ENCODE data around the gene PIK3CA. TPM values are rescaled to one million over a fixed set of nuclear protein-coding genes. Genes with fewer than 3 reads are reported as not detected.

The PIK3CA gene
- total RNA-seq (2014; rRNA removed; shearing (Covaris generic)) (6.9 and 9.0 TPM in 2 replicates), total RNA-seq (2022) (17.8 and 19.7 TPM in 2 replicates), Bru-seq, nascent RNA (percentile 78 among the genes with signal in this experiment), BruChase-seq, experiment 1, labeled RNA remaining after a 6-hour chase (percentile 63 among the genes with signal in this experiment), BruChase-seq, experiment 2, labeled RNA remaining after a 2-hour chase (percentile 77 among the genes with signal in this experiment)
- long read RNA-seq, full-length matches to known transcripts = 9 of 23 reads
- long read RNA-seq, partial matches to known transcripts = 5 of 23 reads
- long read RNA-seq, other reads (novel, unspliced or antisense) = 9 of 23 reads

DNA sequence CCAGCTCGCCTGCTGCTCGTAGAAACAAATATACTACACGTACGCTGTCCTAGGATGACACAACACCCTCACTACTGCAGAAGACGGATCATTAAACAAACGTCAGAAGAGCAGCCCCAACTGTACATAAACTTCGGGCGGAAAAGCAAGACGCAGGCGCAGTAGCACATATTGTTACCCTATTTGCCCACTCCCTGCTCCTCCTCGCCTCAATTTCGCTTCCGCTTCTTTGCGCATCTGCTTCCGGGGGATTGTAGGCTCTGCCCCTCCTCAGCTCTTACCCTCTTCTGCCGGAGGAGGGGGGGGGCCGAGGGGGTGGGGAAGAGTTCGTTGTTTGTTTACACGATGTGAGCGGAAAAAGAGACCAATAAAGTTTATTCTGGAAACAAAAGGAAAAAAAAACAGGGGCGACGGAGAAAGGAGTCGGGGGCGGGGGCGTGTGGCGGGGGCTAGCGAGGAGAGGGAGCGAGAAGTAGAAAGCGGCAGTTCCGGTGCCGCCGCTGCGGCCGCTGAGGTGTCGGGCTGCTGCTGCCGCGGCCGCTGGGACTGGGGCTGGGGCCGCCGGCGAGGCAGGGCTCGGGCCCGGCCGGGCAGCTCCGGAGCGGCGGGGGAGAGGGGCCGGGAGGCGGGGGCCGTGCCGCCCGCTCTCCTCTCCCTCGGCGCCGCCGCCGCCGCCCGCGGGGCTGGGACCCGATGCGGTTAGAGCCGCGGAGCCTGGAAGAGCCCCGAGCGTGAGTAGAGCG is at the start of gene PIK3CA:
PIK3CA (plus strand) TSS at position 485 of the 743 bp plus-strand sequence. CDS start 50,469 bp downstream, outside the sequence.
- H3K4me3 ChIP-seq (ENCODE audit: low read depth, low read length, poor library complexity, severe bottlenecking) = peak within 1 kb of the TSS; percentile 89
- peaks cover 27% of the 10 kb centered on the region for H4K20me1 ChIP-seq (ENCODE audit: insufficient read depth, low read length)
- TF ChIP-seq CTCF (conservative IDR thresholded peaks at IDR 0.05; ENCODE audit: low read length) = 0 out of 2 replicates have a peak, but pooled peaks have one; percentile 7
- no peak for TF ChIP-seq EZH2phosphoT487 (IDR thresholded peaks at IDR 0.05; ENCODE audit: borderline replicate concordance, low read depth, low read length)
- peaks cover 22% of the 10 kb centered on the region for H3K4me1 ChIP-seq (ENCODE audit: insufficient read depth, low read length, poor library complexity, severe bottlenecking)
- no peaks in the 10 kb centered on the region for H3K9me2 ChIP-seq (ENCODE audit: insufficient read depth, low read length)
- peak within 1 kb of the TSS; percentile 100 for H3K4me2 ChIP-seq (ENCODE audit: low read length)
- intact Hi-C loops (cut with micrococcal nuclease; ENCODE audit: unreplicated experiment) = loop anchor here (1.0 to 5.0 kb wide), 7 partner anchors 77 to 505 kb away; partner anchors contain the start of genes ACTL6A, USP13, ZMAT3 and ZNF639
- CTCF ChIA-PET (ENCODE audit: unreplicated experiment) = interaction anchor here (0.6 kb wide), 1 partner anchor 282 kb away, joined by 5 read pairs; no protein-coding TSS in a partner anchor
- BruUV-seq (replicated peaks) = no TSS peak
- POLR2A ChIA-PET = interaction anchor here (0.6 to 2.1 kb wide), 8 partner anchors 10 to 766 kb away, joined by 3 to 10 read pairs (median 5); partner anchors contain the start of gene ZMAT3
- H3K27ac ChIP-seq (ENCODE audit: low read depth, low read length, poor library complexity, severe bottlenecking) = peak within 1 kb of the TSS; percentile 77
- DNase-seq (ENCODE audit: low spot score) = peak; percentile 98
- H2AFZ ChIP-seq (ENCODE audit: low read length) = peak within 1 kb of the TSS; percentile 97
- peaks cover 44% of the 10 kb centered on the region for H3K79me2 ChIP-seq (ENCODE audit: insufficient read depth, low read depth, low read length)
- no peaks in the 10 kb centered on the region for H3K36me3 ChIP-seq (ENCODE audit: insufficient read depth, low read length)
- no peaks in the 10 kb centered on the region for H3K9me3 ChIP-seq (ENCODE audit: low read length)

DNA sequence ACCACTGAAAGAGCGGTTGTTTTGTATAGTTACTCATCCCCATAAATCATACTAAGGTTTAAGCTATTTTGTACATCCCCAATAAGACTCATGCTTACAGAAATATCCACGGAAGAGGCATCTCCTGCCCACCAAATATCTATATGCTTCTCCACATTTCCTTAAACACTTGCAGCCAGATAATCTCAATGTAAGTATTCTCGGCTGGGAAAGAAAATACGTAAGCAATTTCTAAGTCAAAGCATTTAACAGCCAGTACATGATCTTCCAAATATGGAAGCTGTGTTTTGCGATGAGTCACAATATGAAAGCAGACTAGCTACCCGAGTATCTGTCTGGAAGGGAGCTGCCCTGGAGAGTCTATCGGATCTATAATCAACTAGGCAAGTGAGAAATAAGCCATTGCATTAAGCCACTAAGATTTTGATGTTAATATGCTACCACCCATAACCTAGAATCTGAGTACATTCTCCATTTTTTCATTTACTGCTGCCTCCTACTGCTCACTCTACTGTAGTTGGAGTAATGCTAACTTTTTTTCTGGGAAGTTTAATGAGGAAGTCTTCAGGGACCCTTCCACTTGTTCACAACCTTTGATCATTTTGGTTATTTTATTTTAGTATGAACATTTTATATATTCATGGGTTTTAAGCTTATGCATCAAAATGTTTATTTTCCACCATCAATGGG is 49.6 kb upstream of the PIK3CA start:
- TF ChIP-seq EZH2phosphoT487 (IDR thresholded peaks at IDR 0.05; ENCODE audit: borderline replicate concordance, low read depth, low read length) = no peak
- no peak for TF ChIP-seq CTCF (conservative IDR thresholded peaks at IDR 0.05; ENCODE audit: low read length)
- Histone ChIP-seq H3K9me2 (ENCODE audit: insufficient read depth, low read length) (no peaks in the 10 kb centered on the region), H3K4me3 (ENCODE audit: low read depth, low read length, poor library complexity, severe bottlenecking) (no peak overlapping the region), H3K79me2 (ENCODE audit: insufficient read depth, low read depth, low read length) (no peaks in the 10 kb centered on the region), H3K36me3 (ENCODE audit: insufficient read depth, low read length) (no peaks in the 10 kb centered on the region), H3K9me3 (ENCODE audit: low read length) (no peaks in the 10 kb centered on the region), H3K4me2 (ENCODE audit: low read length) (no peak overlapping the region), H3K4me1 (ENCODE audit: insufficient read depth, low read length, poor library complexity, severe bottlenecking) (no peaks in the 10 kb centered on the region), H3K27ac (ENCODE audit: low read depth, low read length, poor library complexity, severe bottlenecking) (no peak overlapping the region), H2AFZ (ENCODE audit: low read length) (no peak overlapping the region), H4K20me1 (ENCODE audit: insufficient read depth, low read length) (no peaks in the 10 kb centered on the region)
- ChIA-PET CTCF (ENCODE audit: unreplicated experiment) (no interaction called here), POLR2A (interaction anchor here (0.5 to 1.8 kb wide), 6 partner anchors 10 to 332 kb away, joined by 3 to 7 read pairs (median 3); no protein-coding TSS in a partner anchor)
- BruUV-seq (replicated peaks) = no TSS peak
- DNase-seq (ENCODE audit: low spot score) = no peak
- intact Hi-C loops (cut with micrococcal nuclease; ENCODE audit: unreplicated experiment) = no loop called here

All from OCI-LY7 (cell line).